Ovary (tissue), 3 donors: ENCODE measurements around the gene MIB1.

Experiments
- CTCF ChIP-seq, 3 donors: fragments of 450-650 bp in 2 of 3; fragments of 200-600 bp in 1 of 3; IDR thresholded peaks; one replicate each; pipeline versions ENCODE4 v1.5.1 to v1.8.0; 2016 to 2022; ENCODE audit warnings: antibody characterized with exemption in 3 of 3, mild to moderate bottlenecking in 1 of 3
- EP300 ChIP-seq: sonication (generic); formaldehyde crosslinking; IDR thresholded peaks from one replicate; pipeline ENCODE4 v1.6.1; 2017; ENCODE audit warnings: antibody characterized with exemption
- POLR2A ChIP-seq: fragments of 450-650 bp; IDR thresholded peaks from one replicate; pipeline ENCODE4 v1.6.1; 2017; ENCODE audit warnings: antibody characterized with exemption, mild to moderate bottlenecking, moderate library complexity
- donor health status: DM: no; HTN: no; CAD: no.

- TF ChIP-seq CTCF (IDR thresholded peaks at IDR 0.05) (no peak), POLR2A (no peak), EP300 (no peak)
Observed at GRCh38 chr18:21803495-21803894, 62.9 kb downstream of the MIB1 start.
